Prostate gland (tissue), 2 donors: Measurements from ENCODE around the gene TK1. TPM values are rescaled to one million over a fixed set of nuclear protein-coding genes. Genes with fewer than 3 reads are reported as not detected.
"Not testable (repeated sequence)": the region's sequence is repeated elsewhere in the genome, so short reads cannot be mapped to it uniquely, and the experiment has no call there.

Source experiments
- DNase-seq: peaks from one replicate; pipeline ENCODE4 v3.0.0-alpha.2; 2019; ENCODE audit warnings: low spot score
- H3K27ac ChIP-seq, 2 donors: fragments of 200-600 bp; sonication (generic); 2 replicates each; pipeline ENCODE4 v1.5.1; 2017 to 2019
- H3K27me3 ChIP-seq: fragments of 200-600 bp; sonication (generic); replicated peaks from 2 replicates; pipeline ENCODE4 v1.5.1; 2019; ENCODE audit not compliant: insufficient read depth
- H3K36me3 ChIP-seq, 2 donors: fragments of 200-600 bp; sonication (generic); 1 replicate in 1 of 2; 2 replicates in 1 of 2; pipeline versions ENCODE4 v1.5.1 to v1.8.1; 2017 to 2019
- H3K4me1 ChIP-seq: fragments of 200-600 bp; sonication (generic); replicated peaks from 2 replicates; pipeline ENCODE4 v1.5.1; 2019
- H3K4me3 ChIP-seq, 2 donors: fragments of 200-600 bp; sonication (generic); 2 replicates each; pipeline ENCODE4 v1.5.1; 2017 to 2019
- H3K9me3 ChIP-seq: fragments of 200-600 bp; sonication (generic); 2 replicates; pipeline ENCODE4 v1.5.1; 2017
- CTCF ChIP-seq, 4 experiments: fragments of 200-600 bp in 2 of 4; fragments of 450-650 bp in 2 of 4; sonication (generic) in 2 of 4; IDR thresholded peaks; 1 replicate in 3 of 4; 2 replicates in 1 of 4; pipeline ENCODE4 v1.5.1; 2016 to 2019; ENCODE audit warnings: antibody characterized with exemption in 4 of 4, mild to moderate bottlenecking in 2 of 4, moderate library complexity in 2 of 4
- POLR2A ChIP-seq: fragments of 450-650 bp; IDR thresholded peaks from one replicate; pipeline ENCODE4 v1.6.1; 2016; ENCODE audit warnings: antibody characterized with exemption, mild to moderate bottlenecking
- POLR2AphosphoS5 ChIP-seq: sonication (generic); formaldehyde crosslinking; IDR thresholded peaks from one replicate; pipeline ENCODE4 v1.6.1; 2017; ENCODE audit warnings: antibody characterized with exemption
- WGBS: methylation state at CpG from one replicate; pipeline ENCODE4 v1.1.5; 2018; 5-methylcytosine and 5-hydroxymethylcytosine counted together
- intact Hi-C: fragments of 100-400 bp; cut with DNase I; formaldehyde crosslinking; loops from one replicate; pipeline ENCODE4 v1.14.2; 2022
- total RNA-seq, 2 donors: library from RNA; depleted of rRNA; stranded (reverse); fragments of >200 nt; gene quantifications; one replicate each; pipeline ENCODE4 v1.1.0, GENCODE V29; 2016

TK1 gene
- total RNA-seq, 2 donors from 2014 or later, result 10.8 to 11.2 TPM

- no peak overlapping the region for H3K27ac ChIP-seq
- no peak overlapping the region for H3K4me3 ChIP-seq
- TF ChIP-seq CTCF (IDR thresholded peaks at IDR 0.05) (no peak), POLR2AphosphoS5 (peak; percentile 68), POLR2A (peak; percentile 8)
- WGBS, result 57% methylated on average over 16 of the region's 16 CpGs
- peak; percentile 83 for DNase-seq
- no peaks in the 10 kb centered on the region for H3K9me3 ChIP-seq
- intact Hi-C loops, result no loop called here
- H3K36me3 ChIP-seq, result no peaks in the 10 kb centered on the region
- H3K4me1 ChIP-seq, result no peaks in the 10 kb centered on the region
- H3K27me3 ChIP-seq, result no peaks in the 10 kb centered on the region
Measured at GRCh38 chr17:78142119-78142861, 44.6 kb downstream of the TK1 start.

GRCh38 chr17:78141437-78142118 is 45.3 kb downstream of the TK1 start:
- intact Hi-C loops, result no loop called here
- WGBS, result 71% methylated on average over 20 of the region's 20 CpGs
- no peak for DNase-seq
- H3K36me3 ChIP-seq, result no peaks in the 10 kb centered on the region
- TF ChIP-seq POLR2A, result no peak
- TF ChIP-seq CTCF (IDR thresholded peaks at IDR 0.05), result no peak
- TF ChIP-seq POLR2AphosphoS5, result no peak
- H3K4me1 ChIP-seq, result no peaks in the 10 kb centered on the region
- H3K27ac ChIP-seq, result no peak overlapping the region
- H3K9me3 ChIP-seq, result no peaks in the 10 kb centered on the region
- H3K4me3 ChIP-seq, result no peak overlapping the region
- H3K27me3 ChIP-seq, result no peaks in the 10 kb centered on the region

- Histone ChIP-seq H3K9me3 (no peaks in the 10 kb centered on the region), H3K27ac (no peak overlapping the region), H3K27me3 (no peaks in the 10 kb centered on the region), H3K4me3 (no peak overlapping the region), H3K36me3 (no peaks in the 10 kb centered on the region), H3K4me1 (no peaks in the 10 kb centered on the region)
- peak; percentile 91 for DNase-seq
- WGBS, result 23% methylated on average over 58 of the region's 58 CpGs
- intact Hi-C loops, result no loop called here
- TF ChIP-seq POLR2A, result peak; percentile 82
- TF ChIP-seq POLR2AphosphoS5, result peak; percentile 29
- no peak for TF ChIP-seq CTCF (IDR thresholded peaks at IDR 0.05)
Measured at GRCh38 chr17:78140169-78141051, 46.4 kb downstream of the TK1 start.

- H3K4me1 ChIP-seq, H3K27ac ChIP-seq, H3K4me3 ChIP-seq, H3K27me3 ChIP-seq, DNase-seq, intact Hi-C loops, H3K36me3 ChIP-seq, H3K9me3 ChIP-seq: not testable (repeated sequence)
- 88% methylated on average over 12 of the region's 12 CpGs for WGBS
Measured at GRCh38 chr17:78139861-78140168, 47.0 kb downstream of the TK1 start.
